SKM-1 (cell line): ENCODE results near the gene MT4.
"Not testable (repeated sequence)": the region's sequence is repeated elsewhere in the genome, so short reads cannot be mapped to it uniquely, and the experiment has no call there.

Experiments
- DNase-seq: peaks from one replicate; lab custom pipeline; 2025; ENCODE audit not compliant: unreplicated experiment; lab: John Stamatoyannopoulos, UW

MT4 gene

GRCh38 chr16:56558024-56558747 lies 6.7 kb upstream of the MT4 start:
- no peak for DNase-seq

GRCh38 chr16:56559109-56559508 lies 5.8 kb upstream of the MT4 start:
- DNase-seq = no peak

- no peak for DNase-seq
These were observed 4.4 kb upstream of the MT4 start for GRCh38 chr16:56560447-56560846.

GRCh38 chr16:56561126-56561525 lies 3.7 kb upstream of the MT4 start:
- no peak for DNase-seq

- no peak for DNase-seq
These were observed 5.1 kb downstream of the MT4 start for GRCh38 chr16:56569971-56570370.

GRCh38 chr16:56571525-56571924 lies 6.7 kb downstream of the MT4 start:
- DNase-seq = no peak

DNA sequence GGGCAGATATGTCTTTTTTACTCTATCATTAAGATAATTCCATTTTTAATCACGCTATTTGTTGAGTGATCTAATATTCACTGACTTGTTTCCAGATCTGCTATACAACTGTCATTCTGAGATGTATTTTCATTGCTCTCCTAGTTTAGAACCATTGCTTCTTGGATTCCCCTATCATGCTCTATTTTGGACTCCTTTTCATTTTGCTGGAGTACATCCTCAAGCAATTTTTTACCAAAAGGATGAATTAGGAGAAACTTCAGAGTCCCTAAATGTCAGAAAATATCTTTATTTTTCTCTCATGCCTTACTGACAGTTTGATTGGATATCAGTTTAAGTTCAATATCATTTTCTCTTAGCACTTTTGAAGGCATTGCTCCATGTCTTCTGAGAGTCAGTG lies 9.8 kb downstream of the MT4 start:
- no peak for DNase-seq

GRCh38 chr16:56576585-56577299 lies 11.9 kb downstream of the MT4 start:
- peak; percentile 70 for DNase-seq

- DNase-seq = no peak
These were observed 12.4 kb downstream of the MT4 start for GRCh38 chr16:56577300-56577625.

DNA sequence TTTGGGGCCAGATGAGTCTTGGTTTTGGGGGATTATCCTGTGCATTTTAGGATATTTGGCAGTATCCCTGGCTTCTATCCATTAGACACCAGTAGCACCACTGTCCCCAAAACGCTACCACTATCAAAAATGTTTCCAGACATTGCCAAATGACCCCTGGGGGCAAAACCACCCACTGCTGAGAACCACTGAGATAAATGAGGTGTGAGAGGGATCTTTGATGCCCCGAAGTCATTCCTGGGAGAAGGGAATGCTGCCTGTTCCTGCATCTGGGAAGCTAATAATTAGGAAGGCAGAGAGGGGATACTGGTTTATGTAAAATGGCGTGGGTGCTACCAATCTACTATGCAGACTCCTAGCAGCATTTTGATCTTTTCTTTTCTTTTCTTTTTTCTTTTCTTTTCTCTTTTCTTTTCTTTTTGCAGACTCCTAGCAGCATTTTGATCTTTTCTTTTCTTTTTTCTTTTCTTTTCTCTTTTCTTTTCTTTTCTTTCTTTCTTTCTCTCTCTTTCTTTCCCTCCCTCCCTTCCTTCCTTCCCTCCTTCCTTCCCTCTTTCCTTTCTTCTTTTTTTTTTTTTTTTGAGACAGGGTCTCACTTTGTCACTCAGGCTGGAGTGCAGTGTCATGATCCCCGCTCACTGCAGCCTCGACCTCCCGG lies 15.6 kb downstream of the MT4 start:
- DNase-seq = no peak

GRCh38 chr16:56582911-56583310 lies 18.0 kb downstream of the MT4 start:
- not testable (repeated sequence) for DNase-seq

- no peak for DNase-seq
These were observed 18.7 kb downstream of the MT4 start for GRCh38 chr16:56583351-56584168.

DNA sequence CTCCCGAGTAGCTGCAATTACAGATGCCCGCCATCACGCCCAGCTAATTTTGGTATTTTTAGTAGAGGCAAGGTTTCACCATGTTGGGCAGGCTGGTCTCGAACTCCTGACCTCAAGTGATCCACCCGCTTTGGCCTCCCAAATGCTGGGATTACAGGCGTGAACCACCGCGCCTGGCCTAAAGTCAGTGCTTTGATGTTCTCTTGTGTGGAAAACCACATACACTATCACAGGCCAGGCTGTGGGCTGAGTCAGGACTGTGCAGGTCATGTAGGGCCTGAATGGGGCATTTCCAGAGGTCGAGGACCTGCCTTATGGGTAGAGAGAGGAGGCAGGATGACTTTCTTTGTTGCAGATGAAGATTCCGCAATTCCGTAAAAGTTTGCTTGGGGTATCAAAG lies 19.4 kb downstream of the MT4 start:
- no peak for DNase-seq

DNA sequence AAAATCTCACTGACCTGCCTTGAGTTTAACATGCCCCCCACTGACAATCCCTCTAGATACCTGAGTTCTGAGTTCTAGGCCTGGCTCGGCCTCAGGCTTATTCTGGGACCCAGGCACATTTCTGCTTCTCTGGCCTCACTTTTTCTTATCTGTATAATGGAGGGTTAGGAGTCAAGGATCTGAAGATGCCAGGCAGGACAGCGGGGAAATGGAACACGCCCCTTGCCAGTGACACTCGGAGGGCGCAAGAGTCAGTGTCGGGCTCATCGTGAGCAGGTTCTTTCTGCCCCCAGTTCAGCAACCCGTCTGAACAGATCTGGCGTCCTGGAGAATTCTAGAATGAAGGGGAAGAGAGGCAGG lies 23.9 kb downstream of the MT4 start:
- no peak for DNase-seq

DNA sequence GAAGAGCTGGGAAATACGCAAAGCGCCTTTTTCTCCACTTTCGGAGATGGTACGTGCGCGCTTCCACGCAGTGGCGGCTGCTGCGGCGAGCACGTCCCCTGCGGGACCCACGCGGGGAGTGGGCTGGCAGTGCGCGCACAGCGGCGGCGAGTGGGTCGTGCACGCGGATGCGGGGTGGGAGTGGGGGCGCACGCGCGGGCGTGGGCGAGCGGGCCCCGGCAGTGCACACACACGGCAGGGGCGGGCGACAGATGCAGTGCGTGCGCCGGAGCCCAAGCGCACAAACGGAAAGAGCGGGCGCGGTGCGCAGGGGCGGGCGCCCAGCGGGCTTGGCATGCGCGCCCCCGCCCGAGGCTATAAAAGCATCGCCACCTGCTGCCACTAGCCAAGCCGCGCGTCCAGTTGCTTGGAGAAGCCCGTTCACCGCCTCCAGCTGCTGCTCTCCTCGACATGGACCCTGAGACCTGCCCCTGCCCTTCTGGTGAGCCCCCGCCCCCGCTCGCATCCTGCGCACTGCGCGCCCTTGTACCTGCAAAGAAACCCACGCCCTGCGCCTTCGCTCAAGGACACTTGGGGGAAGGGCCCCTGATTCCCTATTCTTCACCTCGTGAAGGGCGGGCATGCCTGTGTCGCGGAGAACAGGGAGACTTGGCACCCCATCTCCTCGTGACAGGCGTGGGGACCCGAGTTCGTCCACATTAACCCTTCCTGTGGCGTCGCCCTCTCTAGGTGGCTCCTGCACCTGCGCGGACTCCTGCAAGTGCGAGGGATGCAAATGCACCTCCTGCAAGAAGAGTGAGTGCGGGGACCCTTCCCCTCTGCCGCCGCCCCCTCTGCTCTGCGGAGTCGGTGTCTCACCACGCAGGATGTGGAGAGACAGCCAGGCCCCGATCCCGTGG lies 24.5 kb downstream of the MT4 start, which contains the start of gene MT3:
MT3 (plus strand) TSS at position 388 of the 899 bp plus-strand sequence; CDS start at position 451, 63 bp downstream.
- no peak for DNase-seq

- peak; percentile 86 for DNase-seq
These were observed 26.6 kb downstream of the MT4 start for GRCh38 chr16:56591377-56592060.

DNA sequence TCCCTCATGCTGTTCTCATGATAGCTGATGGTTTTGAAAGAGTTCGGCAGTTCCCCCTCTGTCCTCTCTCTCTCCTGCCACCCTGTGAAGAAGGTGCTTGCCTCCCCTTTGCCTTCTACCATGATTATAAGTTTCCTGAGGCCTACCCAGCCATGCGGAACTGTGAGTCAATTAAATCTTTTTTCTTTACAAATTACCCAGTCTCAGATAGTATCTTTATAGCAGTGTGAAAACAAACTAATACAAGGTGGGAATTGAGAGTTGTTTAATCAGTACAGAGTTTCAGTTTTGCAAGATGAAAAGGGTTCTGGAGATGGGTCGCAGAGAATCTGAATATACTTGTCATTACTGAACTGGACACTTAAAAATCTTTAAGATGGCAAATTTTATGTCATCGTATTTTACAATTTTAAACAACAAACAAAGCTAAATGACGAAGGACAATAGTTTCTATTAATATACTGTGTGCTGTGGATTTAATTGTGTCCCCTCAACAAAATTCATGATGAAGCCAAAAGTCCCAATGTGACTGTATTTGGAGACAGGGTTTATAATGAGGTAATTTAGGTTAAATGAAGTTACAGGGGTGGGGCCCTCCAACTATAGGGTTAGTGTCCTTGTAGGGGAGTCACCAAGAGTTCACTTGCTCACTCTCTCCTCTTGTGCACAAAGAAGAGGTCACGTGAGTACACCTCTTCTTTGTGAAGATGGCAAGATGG lies 28.9 kb downstream of the MT4 start:
- DNase-seq = no peak

DNA sequence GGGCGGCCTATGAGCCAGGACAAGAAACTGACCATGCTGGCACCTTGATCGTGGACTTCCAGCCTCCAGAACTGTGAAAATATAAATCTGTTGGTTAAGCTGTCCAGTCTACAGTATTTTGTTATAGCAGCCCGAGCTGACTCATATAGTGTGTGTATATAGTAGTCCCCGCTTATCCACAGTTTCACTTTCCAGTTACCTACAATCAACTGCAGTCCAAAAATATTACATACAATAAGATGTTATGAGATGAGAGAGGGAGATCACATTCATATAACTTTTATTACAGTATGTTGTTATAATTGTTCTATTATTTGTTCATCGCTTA lies 29.4 kb downstream of the MT4 start:
- no peak for DNase-seq

- peak; percentile 72 for DNase-seq
These were observed 35.6 kb downstream of the MT4 start for GRCh38 chr16:56600398-56600999.
